Measurements from ENCODE around the gene CH25H.

The CH25H gene

GRCh38 chr10:89228962-89229361, 21.8 kb upstream of the CH25H start:
- no peak for DNase-seq (ENCODE audit: low read depth, low spot score)

GRCh38 chr10:89228146-89228545, 21.0 kb upstream of the CH25H start:
- DNase-seq (ENCODE audit: low read depth, low spot score) = no peak

- DNase-seq (ENCODE audit: low read depth, low spot score) = no peak
These were observed 19.8 kb upstream of the CH25H start for GRCh38 chr10:89226891-89227290.

- no peak for DNase-seq (ENCODE audit: low read depth, low spot score)
These were observed 17.8 kb upstream of the CH25H start for GRCh38 chr10:89224739-89225443.

GRCh38 chr10:89221919-89222318, 14.8 kb upstream of the CH25H start:
- no peak for DNase-seq (ENCODE audit: low read depth, low spot score)

GRCh38 chr10:89219513-89220218, 12.5 kb upstream of the CH25H start:
- no peak for DNase-seq (ENCODE audit: low read depth, low spot score)

GRCh38 chr10:89217057-89217990, 10.2 kb upstream of the CH25H start:
- DNase-seq (ENCODE audit: low read depth, low spot score) = peak; percentile 31

- DNase-seq (ENCODE audit: low read depth, low spot score) = no peak
These were observed 8.9 kb upstream of the CH25H start for GRCh38 chr10:89216056-89216455.

GRCh38 chr10:89215511-89215910, 8.4 kb upstream of the CH25H start:
- DNase-seq (ENCODE audit: low read depth, low spot score) = no peak

GRCh38 chr10:89214566-89215165, 7.5 kb upstream of the CH25H start:
- DNase-seq (ENCODE audit: low read depth, low spot score) = no peak

GRCh38 chr10:89213191-89213808, 6.2 kb upstream of the CH25H start:
- no peak for DNase-seq (ENCODE audit: low read depth, low spot score)

GRCh38 chr10:89210794-89211425, 3.8 kb upstream of the CH25H start:
- no peak for DNase-seq (ENCODE audit: low read depth, low spot score)

GRCh38 chr10:89209718-89210117, 2.6 kb upstream of the CH25H start:
- DNase-seq (ENCODE audit: low read depth, low spot score) = no peak

- DNase-seq (ENCODE audit: low read depth, low spot score) = no peak
These were observed 859 bp upstream of the CH25H start for GRCh38 chr10:89207801-89208551.

GRCh38 chr10:89206402-89207180, 526 bp downstream of the CH25H start:
- no peak for DNase-seq (ENCODE audit: low read depth, low spot score)

GRCh38 chr10:89204621-89205185, 2.4 kb downstream of the CH25H start:
- DNase-seq (ENCODE audit: low read depth, low spot score) = no peak

- DNase-seq (ENCODE audit: low read depth, low spot score) = no peak
These were observed 3.9 kb downstream of the CH25H start for GRCh38 chr10:89203237-89203636.

GRCh38 chr10:89202033-89202425, 5.1 kb downstream of the CH25H start:
- no peak for DNase-seq (ENCODE audit: low read depth, low spot score)
